Measurements from ENCODE around the gene FUBP3. TPM values are rescaled to one million over a fixed set of nuclear protein-coding genes. Genes with fewer than 3 reads are reported as not detected.

The FUBP3 gene
- total RNA-seq, 4 donors from 2014 or later, result 10.4 to 75.1 (median 13.0) TPM

- DNase-seq, result no peak
- H3K36me3 ChIP-seq, result peaks cover 0 to 5% of the 10 kb centered on the region in 2 donors
- H3K9me3 ChIP-seq, result no peaks in the 10 kb centered on the region
- H3K4me1 ChIP-seq, result peaks cover 0 to 8% of the 10 kb centered on the region in 2 donors
- H3K27me3 ChIP-seq, result no peaks in the 10 kb centered on the region
- H3K27ac ChIP-seq, result no peak overlapping the region
- no peak for ATAC-seq
- intact Hi-C loops (cut with DNase I; ENCODE audit: low total_unique reads) (no loop called here), in situ Hi-C loops (cut with MboI; ENCODE audit: low sequenced_read_pairs in 4 of 4) (no loop called here)
- no peak for TF ChIP-seq CTCF (IDR thresholded peaks at IDR 0.05 in 4 of 5, conservative IDR thresholded peaks at IDR 0.05 in 1 of 5)
- TF ChIP-seq POLR2A (IDR thresholded peaks at IDR 0.05), result no peak
- H3K4me3 ChIP-seq, result no peak overlapping the region
Observed at GRCh38 chr9:130606887-130607600, 27.7 kb downstream of the FUBP3 start.

GRCh38 chr9:130607640-130608420, 28.5 kb downstream of the FUBP3 start:
- Histone ChIP-seq H3K4me3 (no peak overlapping the region), H3K27me3 (no peaks in the 10 kb centered on the region), H3K4me1 (peaks cover 0 to 8% of the 10 kb centered on the region in 2 donors), H3K27ac (no peak overlapping the region), H3K9me3 (no peaks in the 10 kb centered on the region), H3K36me3 (peaks cover 0 to 13% of the 10 kb centered on the region in 2 donors)
- no peak for TF ChIP-seq POLR2A (IDR thresholded peaks at IDR 0.05)
- no peak for TF ChIP-seq CTCF (IDR thresholded peaks at IDR 0.05 in 4 of 5, conservative IDR thresholded peaks at IDR 0.05 in 1 of 5)
- no peak for DNase-seq
- in situ Hi-C loops (cut with MboI; ENCODE audit: low sequenced_read_pairs in 4 of 4) (no loop called here), intact Hi-C loops (cut with DNase I; ENCODE audit: low total_unique reads) (no loop called here)
- no peak for ATAC-seq

- TF ChIP-seq CTCF (IDR thresholded peaks at IDR 0.05 in 4 of 5, conservative IDR thresholded peaks at IDR 0.05 in 1 of 5) (no peak), POLR2A (IDR thresholded peaks at IDR 0.05) (no peak)
- ATAC-seq (no peak), DNase-seq (no peak)
- H3K27ac ChIP-seq, result no peak overlapping the region
- H3K9me3 ChIP-seq, result no peaks in the 10 kb centered on the region
- intact Hi-C loops (cut with DNase I; ENCODE audit: low total_unique reads) (no loop called here), in situ Hi-C loops (cut with MboI; ENCODE audit: low sequenced_read_pairs in 4 of 4) (no loop called here)
- no peak overlapping the region for H3K4me3 ChIP-seq
- H3K36me3 ChIP-seq, result peaks cover 0 to 21% of the 10 kb centered on the region in 2 donors
- H3K27me3 ChIP-seq, result no peaks in the 10 kb centered on the region
- H3K4me1 ChIP-seq, result peaks cover 0 to 8% of the 10 kb centered on the region in 2 donors
Observed at GRCh38 chr9:130608554-130609134, 29.3 kb downstream of the FUBP3 start.

- Histone ChIP-seq H3K4me3 (no peak overlapping the region), H3K36me3 (peaks cover 0 to 25% of the 10 kb centered on the region in 2 donors), H3K9me3 (no peaks in the 10 kb centered on the region), H3K27ac (no peak overlapping the region), H3K4me1 (peaks cover 0 to 8% of the 10 kb centered on the region in 2 donors), H3K27me3 (no peaks in the 10 kb centered on the region)
- in situ Hi-C loops (cut with MboI; ENCODE audit: low sequenced_read_pairs in 4 of 4), result no loop called here
- no peak for DNase-seq
- no peak for ATAC-seq
- intact Hi-C loops (cut with DNase I; ENCODE audit: low total_unique reads), result no loop called here
- TF ChIP-seq POLR2A (IDR thresholded peaks at IDR 0.05), result no peak
- TF ChIP-seq CTCF (IDR thresholded peaks at IDR 0.05 in 4 of 5, conservative IDR thresholded peaks at IDR 0.05 in 1 of 5), result no peak
Observed at GRCh38 chr9:130609163-130609562, 29.8 kb downstream of the FUBP3 start.

Data from gastrocnemius medialis (tissue), 4 donors.